GM12801 (cell line): ENCODE data around the gene MRPL48.

ENCODE experiments used
- TF ChIP-seq, protein P1 (sequence below): IDR thresholded peaks from one replicate; pipeline ENCODE4 v1.5.1; 2011; ENCODE audit warnings: control low read depth; ENCODE audit not compliant: insufficient read length; ENCODE audit errors: extremely low read depth

Gene MRPL48

GRCh38 chr11:73866586-73866996, 78.9 kb downstream of the MRPL48 start:
- TF ChIP-seq, protein P1, sequence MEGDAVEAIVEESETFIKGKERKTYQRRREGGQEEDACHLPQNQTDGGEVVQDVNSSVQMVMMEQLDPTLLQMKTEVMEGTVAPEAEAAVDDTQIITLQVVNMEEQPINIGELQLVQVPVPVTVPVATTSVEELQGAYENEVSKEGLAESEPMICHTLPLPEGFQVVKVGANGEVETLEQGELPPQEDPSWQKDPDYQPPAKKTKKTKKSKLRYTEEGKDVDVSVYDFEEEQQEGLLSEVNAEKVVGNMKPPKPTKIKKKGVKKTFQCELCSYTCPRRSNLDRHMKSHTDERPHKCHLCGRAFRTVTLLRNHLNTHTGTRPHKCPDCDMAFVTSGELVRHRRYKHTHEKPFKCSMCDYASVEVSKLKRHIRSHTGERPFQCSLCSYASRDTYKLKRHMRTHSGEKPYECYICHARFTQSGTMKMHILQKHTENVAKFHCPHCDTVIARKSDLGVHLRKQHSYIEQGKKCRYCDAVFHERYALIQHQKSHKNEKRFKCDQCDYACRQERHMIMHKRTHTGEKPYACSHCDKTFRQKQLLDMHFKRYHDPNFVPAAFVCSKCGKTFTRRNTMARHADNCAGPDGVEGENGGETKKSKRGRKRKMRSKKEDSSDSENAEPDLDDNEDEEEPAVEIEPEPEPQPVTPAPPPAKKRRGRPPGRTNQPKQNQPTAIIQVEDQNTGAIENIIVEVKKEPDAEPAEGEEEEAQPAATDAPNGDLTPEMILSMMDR, result no peak

- TF ChIP-seq, protein P1, result no peak
These were observed 81.8 kb downstream of the MRPL48 start for GRCh38 chr11:73869332-73869949.

DNA sequence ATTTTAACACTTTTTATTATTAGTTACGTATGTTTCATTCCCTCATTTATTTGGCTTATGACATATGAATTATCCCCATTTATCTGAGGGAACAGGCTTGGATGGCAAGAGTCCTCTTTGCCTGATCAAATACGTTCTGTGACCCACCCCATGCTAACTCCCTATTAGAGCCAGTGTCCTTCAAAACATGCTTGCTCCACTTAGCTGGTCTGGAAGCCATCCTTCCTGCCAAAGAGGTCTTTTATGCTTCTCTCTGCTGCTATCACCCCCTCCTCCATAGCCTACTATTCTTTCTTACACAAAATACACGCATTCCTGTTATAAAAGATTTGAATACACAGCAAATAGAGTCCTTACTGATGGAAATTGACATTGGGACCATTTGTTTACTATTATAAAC, 82.6 kb downstream of the MRPL48 start:
- TF ChIP-seq, protein P1, result no peak

DNA sequence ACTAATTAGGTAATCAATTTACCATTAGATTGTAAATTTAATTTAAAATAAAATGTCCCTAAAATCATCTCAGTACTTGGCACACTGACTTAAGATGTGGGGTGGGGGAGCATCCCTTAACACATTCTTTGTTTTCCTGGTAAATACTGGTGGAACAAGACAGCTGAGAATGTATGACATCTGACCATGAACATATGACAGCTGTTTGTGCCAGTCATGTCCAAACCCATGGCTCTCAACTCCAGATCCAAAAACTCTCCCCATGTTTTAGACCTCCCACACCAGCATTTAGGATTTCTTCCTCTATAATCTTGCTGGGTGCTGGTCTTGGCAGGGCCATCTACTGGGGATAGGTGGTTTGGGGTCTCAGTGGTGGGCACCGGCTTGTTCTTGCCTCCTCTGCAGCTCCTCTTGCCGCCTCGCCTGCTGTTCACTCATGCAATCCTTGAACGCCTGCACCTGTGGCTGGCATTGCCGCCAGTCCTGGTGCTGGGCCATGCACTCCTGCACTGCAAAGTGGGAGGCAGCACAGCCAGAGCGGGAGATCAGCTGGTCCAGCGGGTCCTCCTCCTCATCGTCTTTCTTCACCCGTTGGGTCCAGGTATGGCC, 85.2 kb downstream of the MRPL48 start:
- TF ChIP-seq, protein P1, result no peak

GRCh38 chr11:73875380-73875779, 87.7 kb downstream of the MRPL48 start:
- TF ChIP-seq, protein P1, result no peak

DNA sequence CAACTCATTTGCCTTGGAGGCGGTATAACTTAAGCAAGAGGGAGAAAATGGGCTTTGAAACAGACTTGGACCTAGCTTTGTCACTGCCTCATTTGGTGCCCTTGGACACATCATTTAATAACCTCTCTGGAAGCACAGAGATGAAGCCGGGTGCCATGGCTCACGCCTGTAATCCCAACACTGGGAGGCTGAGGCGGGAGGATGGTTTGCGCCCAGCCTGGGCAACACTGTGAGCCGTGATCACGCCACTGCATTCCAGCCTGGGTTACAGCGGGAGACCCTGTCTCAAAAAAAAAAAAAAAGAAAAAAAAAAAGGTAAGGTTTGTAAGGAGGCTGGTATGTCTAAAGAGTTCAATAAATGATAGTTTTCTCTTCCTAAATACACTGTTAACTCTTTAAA, 88.2 kb downstream of the MRPL48 start:
- TF ChIP-seq, protein P1, result no peak

DNA sequence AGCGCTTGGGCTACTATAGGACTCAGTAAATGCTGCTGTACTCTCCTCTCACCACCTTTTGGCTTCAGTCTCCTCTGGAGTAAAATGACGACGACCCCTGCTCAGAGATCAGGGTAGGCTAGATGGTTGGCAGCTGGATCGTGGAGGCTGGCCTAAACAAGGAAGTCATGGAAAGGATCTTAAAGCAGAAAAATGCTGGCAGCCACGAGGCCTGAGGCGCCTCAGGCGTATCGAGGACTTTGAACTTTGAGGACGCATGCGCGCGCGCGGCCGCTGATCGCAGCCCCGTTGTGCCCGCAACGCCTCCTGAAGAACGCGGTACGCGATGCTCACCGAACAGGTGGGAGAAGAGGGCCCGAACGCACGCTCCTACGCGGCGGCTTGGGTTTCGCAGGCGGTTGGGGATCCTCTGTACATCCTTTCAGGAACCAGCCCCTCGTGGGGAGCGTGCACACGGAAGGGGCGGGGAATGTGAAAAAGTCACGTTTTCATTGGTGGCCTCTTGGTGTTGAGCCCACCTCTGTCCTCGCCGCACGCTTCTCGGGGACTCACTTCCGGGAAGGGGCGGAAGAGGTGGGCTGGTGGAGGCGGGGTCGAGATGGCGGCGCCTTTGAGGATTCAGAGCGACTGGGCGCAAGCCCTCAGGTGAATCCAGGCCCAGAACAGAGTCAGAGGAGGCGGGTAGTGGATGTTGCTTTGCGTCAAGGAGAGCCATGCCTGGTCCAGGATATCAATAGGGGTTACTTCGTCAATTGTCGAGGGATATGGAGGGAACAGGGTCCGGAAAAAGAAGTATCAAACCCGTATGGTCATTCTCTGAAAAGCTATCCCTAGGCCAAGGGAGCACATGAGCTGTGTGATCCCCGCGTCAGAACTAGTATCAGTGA, 89.0 kb downstream of the MRPL48 start, which contains the start of the genes COA4 and PAAF1:
Gene COA4, minus strand, starts transcription at position 423 of the 887 bp plus-strand sequence. CDS start 3,468 bp downstream, outside the sequence.
Gene PAAF1, plus strand, starts transcription at position 576 of the 887 bp plus-strand sequence. Its CDS starts 23 bp downstream, at position 599.
- TF ChIP-seq, protein P1, result no peak
